ENCODE results near the gene BCAN. TPM values are rescaled to one million over a fixed set of nuclear protein-coding genes. Genes with fewer than 3 reads are reported as not detected.

The BCAN gene
- total and polyA plus RNA-seq, 2 of the 8 experiments (the other 6 are each of a cell fraction or from before 2014, with no cell fraction given) = 4.5 to 24.0 TPM

- H3K4me2 ChIP-seq (ENCODE audit: insufficient read depth in 1 of 2, low read depth in 2 of 2, low read length in 2 of 2) = no peak overlapping the region
- H3K18ac ChIP-seq (ENCODE audit: extremely low read depth, low read length) = no peak overlapping the region
- H3K4me1 ChIP-seq (replicated peaks in 1 of 4; ENCODE audit: control insufficient read depth in 3 of 4, insufficient read depth in 4 of 4, low read length in 3 of 4) = peaks cover 0 to 5% (median 3%) of the 10 kb centered on the region in 4 experiments; a peak in 3 of 7 replicates
- no peak overlapping the region for H3K14ac ChIP-seq (ENCODE audit: insufficient read length)
- H2AK5ac ChIP-seq (ENCODE audit: low read depth, low read length) = no peak overlapping the region
- no peak overlapping the region for H2AFZ ChIP-seq (ENCODE audit: low read length)
- no peak overlapping the region for H2BK20ac ChIP-seq (ENCODE audit: low read length)
- no peak overlapping the region for H2BK15ac ChIP-seq (ENCODE audit: low read length)
- H3K4me3 ChIP-seq (ENCODE audit: extremely low read depth in 1 of 4, insufficient read depth in 2 of 4, low read depth in 3 of 4, low read length in 4 of 4) = no peak overlapping the region
- TF ChIP-seq CEBPB (IDR thresholded peaks at IDR 0.05; ENCODE audit: low read depth, low read length) = no peak
- no peak for TF ChIP-seq NRF1 (IDR thresholded peaks at IDR 0.05; ENCODE audit: low read depth, low read length)
- TF ChIP-seq SP1 (IDR thresholded peaks at IDR 0.05; ENCODE audit: low read depth, low read length) = no peak
- TF ChIP-seq ASH2L (IDR thresholded peaks at IDR 0.05; ENCODE audit: low read length) = no peak
- TF ChIP-seq CREB1 (IDR thresholded peaks at IDR 0.05) = no peak
- TF ChIP-seq BCL11A (IDR thresholded peaks at IDR 0.05; ENCODE audit: low read depth in 2 of 2, low read length in 2 of 2) = no peak
- no peak for TF ChIP-seq EGR1 (IDR thresholded peaks at IDR 0.05; ENCODE audit: borderline replicate concordance, low read depth, low read length)
- no peak for TF ChIP-seq POU5F1 (IDR thresholded peaks at IDR 0.05; ENCODE audit: low read depth, low read length)
- TF ChIP-seq HDAC6 (IDR thresholded peaks at IDR 0.05; ENCODE audit: low read depth, low read length) = no peak
- no peak for FAIRE-seq
- H2BK12ac ChIP-seq (ENCODE audit: low read depth, low read length) = 0 out of 2 replicates have a peak overlapping the region, but pooled peaks have one; percentile 19
- no peak overlapping the region for H3K27ac ChIP-seq (ENCODE audit: low read depth, low read length)
- no peaks in the 10 kb centered on the region for H3K36me3 ChIP-seq (ENCODE audit: control insufficient read depth in 2 of 4, insufficient read depth in 4 of 4, low read length in 3 of 4)
- 90% methylated on average over 7 of the region's 10 CpGs; no CpG with 5 or more reads in 1 of the 2 experiments for WGBS, 2 experiments (ENCODE audit: extremely low coverage in 1 of 2, insufficient coverage in 1 of 2, insufficient read length in 1 of 2, insufficient replicate concordance in 2 of 2, low coverage in 1 of 2, low lambda C conversion rate in 2 of 2, missing lambda C conversion rate in 1 of 2)
- H3K79me1 ChIP-seq (ENCODE audit: low read depth, low read length) = no peaks in the 10 kb centered on the region
- no peak overlapping the region for H3K4ac ChIP-seq (replicated peaks; ENCODE audit: insufficient read length, low read depth, low read length)
- H3K9ac ChIP-seq (replicated peaks in 1 of 4; ENCODE audit: extremely low read depth in 1 of 4, low read depth in 3 of 4, low read length in 3 of 4) = no peak overlapping the region
- H4K8ac ChIP-seq (ENCODE audit: extremely low read depth, insufficient read depth, low read length) = no peak overlapping the region
- no peak overlapping the region for H2BK120ac ChIP-seq (replicated peaks; ENCODE audit: low read depth, low read length)
- ChIA-PET CTCF (ENCODE audit: partially characterized antibody) (interaction anchor here (0.6 to 43.0 kb wide), 13 partner anchors 12 to 189 kb away, joined by 3 to 868 read pairs (median 5); partner anchors contain the start of genes HAPLN2, NAXE and NES), POLR2A (ENCODE audit: partially characterized antibody) (interaction anchor here (1.2 to 4.5 kb wide), 5 partner anchors 13 to 78 kb away, joined by 3 to 15 read pairs (median 5); no protein-coding TSS in a partner anchor)
- no peaks in the 10 kb centered on the region for H3K79me2 ChIP-seq (ENCODE audit: control insufficient read depth in 1 of 2, insufficient read depth in 2 of 2, low read length in 2 of 2)
- peaks cover 0 to 4% of the 10 kb centered on the region in 2 experiments for H4K20me1 ChIP-seq (replicated peaks in 1 of 2; ENCODE audit: control insufficient read depth in 1 of 2, insufficient read depth in 2 of 2, low read length in 2 of 2)
- no peak overlapping the region for H4K91ac ChIP-seq (replicated peaks; ENCODE audit: insufficient read length, low read length)
- no peak overlapping the region for H4K5ac ChIP-seq (ENCODE audit: insufficient read length, low read depth, low read length)
- H3K27me3 ChIP-seq (replicated peaks in 1 of 4; ENCODE audit: control insufficient read depth in 3 of 4, extremely low read depth in 1 of 4, insufficient read depth in 3 of 4, low read length in 3 of 4) = peaks cover 5 to 42% (median 29%) of the 10 kb centered on the region in 4 experiments
- no peak overlapping the region for H2BK5ac ChIP-seq (ENCODE audit: low read depth, low read length)
- no peak for DNase-seq (ENCODE audit: low read depth in 1 of 2, low spot score in 2 of 2)
- no peak overlapping the region for H3K56ac ChIP-seq (replicated peaks; ENCODE audit: insufficient read length, low read depth, low read length)
- no peaks in the 10 kb centered on the region for H3K9me3 ChIP-seq (ENCODE audit: insufficient read depth in 2 of 2, low read depth in 1 of 2, low read length in 1 of 2)
- peaks cover 3% of the 10 kb centered on the region; the same call in 1 of the 2 replicates for H3K23me2 ChIP-seq (ENCODE audit: low read depth, low read length)
- H3K23ac ChIP-seq (ENCODE audit: insufficient read length) = no peak overlapping the region
These were observed 6.6 kb downstream of the BCAN start for GRCh38 chr1:156648496-156648895.

All from H1 (cell line).